Measurements from ENCODE around the gene COPS3. TPM values are rescaled to one million over a fixed set of nuclear protein-coding genes. Genes with fewer than 3 reads are reported as not detected.

COPS3 gene
- total RNA-seq, 1 donor from 2014 or later = 20.3 TPM

GRCh38 chr17:17200311-17200710, 80.7 kb downstream of the COPS3 start:
- ATAC-seq (no peak), DNase-seq (ENCODE audit: low spot score) (no peak)

- no peak for DNase-seq (ENCODE audit: low spot score)
- no peak for ATAC-seq
Observed at GRCh38 chr17:17198281-17198680, 82.8 kb downstream of the COPS3 start.

DNA sequence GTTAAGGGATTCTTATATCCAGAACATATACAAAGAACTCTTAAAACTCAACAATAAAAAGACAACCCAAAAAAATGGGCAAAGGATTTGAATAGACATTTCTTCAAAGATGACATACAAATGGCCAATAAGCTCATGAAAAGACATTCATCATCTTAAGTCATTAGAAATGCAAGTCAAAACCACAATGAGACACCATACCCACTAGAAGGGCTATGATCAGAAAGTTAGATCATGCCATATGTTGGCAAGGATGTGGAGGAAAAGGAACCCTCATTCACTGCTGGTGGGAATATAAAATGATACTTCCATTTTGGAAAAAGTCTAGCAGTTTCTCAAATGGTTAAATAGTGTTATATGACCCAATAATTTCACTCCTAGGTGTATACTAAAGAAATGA, 84.3 kb downstream of the COPS3 start:
- DNase-seq (ENCODE audit: low spot score) = no peak
- no peak for ATAC-seq

Other genes starting within 250 kb of the COPS3 start
- 93.3 TPM for gene MPRIP, start 238.8 kb downstream of the COPS3 start, total RNA-seq
- gene PLD6, start 74.9 kb downstream of the COPS3 start, total RNA-seq = 4.2 TPM
- gene FLCN, start 44.1 kb downstream of the COPS3 start, total RNA-seq = 34.7 TPM
- 1.6 TPM for gene NT5M, start 22.1 kb upstream of the COPS3 start, total RNA-seq
- 7.1 TPM for gene MED9, start 195.8 kb upstream of the COPS3 start, total RNA-seq
- 1.1 TPM for gene RASD1, start 215.1 kb upstream of the COPS3 start, total RNA-seq